Vagina (tissue), 2 donors: ENCODE results near the gene BICC1.

Experiments
- POLR2A ChIP-seq, 2 donors: fragments of 450-650 bp; IDR thresholded peaks; one replicate each; pipeline ENCODE4 v1.6.1; 2017; ENCODE audit warnings: antibody characterized with exemption in 2 of 2, mild to moderate bottlenecking in 2 of 2, moderate library complexity in 2 of 2
- POLR2AphosphoS5 ChIP-seq, 2 donors: sonication (generic); formaldehyde crosslinking; IDR thresholded peaks; one replicate each; pipeline ENCODE4 v1.9.0; 2017; ENCODE audit warnings: antibody characterized with exemption in 2 of 2, mild to moderate bottlenecking in 2 of 2, low read depth in 1 of 2; ENCODE audit not compliant: insufficient read depth in 1 of 2
- TF ChIP-seq, protein P1 (sequence below), 3 experiments: fragments of 450-650 bp in 2 of 3; fragments of 200-600 bp in 1 of 3; sonication (generic) in 1 of 3; IDR thresholded peaks; one replicate each; pipeline ENCODE4 v1.5.1; 2017 to 2019; ENCODE audit warnings: antibody characterized with exemption in 3 of 3, mild to moderate bottlenecking in 2 of 3, moderate library complexity in 2 of 3

- TF ChIP-seq, protein P1, sequence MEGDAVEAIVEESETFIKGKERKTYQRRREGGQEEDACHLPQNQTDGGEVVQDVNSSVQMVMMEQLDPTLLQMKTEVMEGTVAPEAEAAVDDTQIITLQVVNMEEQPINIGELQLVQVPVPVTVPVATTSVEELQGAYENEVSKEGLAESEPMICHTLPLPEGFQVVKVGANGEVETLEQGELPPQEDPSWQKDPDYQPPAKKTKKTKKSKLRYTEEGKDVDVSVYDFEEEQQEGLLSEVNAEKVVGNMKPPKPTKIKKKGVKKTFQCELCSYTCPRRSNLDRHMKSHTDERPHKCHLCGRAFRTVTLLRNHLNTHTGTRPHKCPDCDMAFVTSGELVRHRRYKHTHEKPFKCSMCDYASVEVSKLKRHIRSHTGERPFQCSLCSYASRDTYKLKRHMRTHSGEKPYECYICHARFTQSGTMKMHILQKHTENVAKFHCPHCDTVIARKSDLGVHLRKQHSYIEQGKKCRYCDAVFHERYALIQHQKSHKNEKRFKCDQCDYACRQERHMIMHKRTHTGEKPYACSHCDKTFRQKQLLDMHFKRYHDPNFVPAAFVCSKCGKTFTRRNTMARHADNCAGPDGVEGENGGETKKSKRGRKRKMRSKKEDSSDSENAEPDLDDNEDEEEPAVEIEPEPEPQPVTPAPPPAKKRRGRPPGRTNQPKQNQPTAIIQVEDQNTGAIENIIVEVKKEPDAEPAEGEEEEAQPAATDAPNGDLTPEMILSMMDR (IDR thresholded peaks at IDR 0.05), result no peak
- no peak for TF ChIP-seq POLR2AphosphoS5 (IDR thresholded peaks at IDR 0.05; ENCODE audit: insufficient read depth in 1 of 2, low read depth in 1 of 2)
- TF ChIP-seq POLR2A (IDR thresholded peaks at IDR 0.05), result no peak
Observed at GRCh38 chr10:58464956-58465355, 47.7 kb upstream of the BICC1 start.
